GM12878 (cell line): ENCODE data around the gene GABRP. TPM values are rescaled to one million over a fixed set of nuclear protein-coding genes. Genes with fewer than 3 reads are reported as not detected.

ENCODE experiments used
- ATAC-seq: fragments of 200-7000 bp; cut with Tn5 transposase; 3 replicates; pipeline ENCODE4 v1.9.1; 2020; ENCODE audit warnings: mild to moderate bottlenecking, moderate library complexity
- BruUV-seq: library from RNA; stranded (reverse); fragments of 400-500 nt; replicated peaks from 2 replicates; lab custom pipeline; 2021; lab: Mats Ljungman, UMichigan
- CTCF ChIA-PET: fragments of 300-600 bp; sonication (Branson Sonifier 250); formaldehyde crosslinking; extraction: SDS; loops from one replicate; lab custom pipeline; 2021; ENCODE audit warnings: inconsistent platforms; lab: Yijun Ruan, JAX
- POLR2A ChIA-PET: fragments of 350-600 bp; formaldehyde crosslinking; extraction: SDS; loops from one replicate; lab custom pipeline; 2021; ENCODE audit warnings: inconsistent platforms; lab: Charles Lee
- RAD21 ChIA-PET: fragments of 300-600 bp; sonication (Branson Sonifier 250); formaldehyde crosslinking; loops from one replicate; lab custom pipeline; 2023; ENCODE audit warnings: antibody characterized with exemption; ENCODE audit not compliant: unreplicated experiment; lab: Charles Lee
- SMC1A ChIA-PET: fragments of 300-600 bp; sonication (Branson Sonifier 250); formaldehyde crosslinking; loops from one replicate; lab custom pipeline; 2023; ENCODE audit not compliant: unreplicated experiment, uncharacterized antibody; lab: Charles Lee
- DNase-seq: peaks from one replicate; pipeline ENCODE4 v3.0.0-alpha.2; 2011; ENCODE audit warnings: low read depth, low spot score
- FAIRE-seq: peaks from 3 replicates; lab custom pipeline; 2011; peaks lifted over from hg19 to GRCh38; lab: Jason Lieb, UNC
- H2AFZ ChIP-seq: 2 replicates; pipeline ENCODE4 v1.6.0; 2011; ENCODE audit warnings: low read depth, low read length, control low read depth; ENCODE audit not compliant: control insufficient read depth
- H3K27ac ChIP-seq: 2 replicates; pipeline ENCODE4 v1.5.1; 2011; ENCODE audit warnings: control low read depth; ENCODE audit not compliant: control insufficient read depth, insufficient read depth
- H3K27me3 ChIP-seq, 2 experiments: replicated peaks in 1 of 2; 2 replicates each; pipeline versions ENCODE4 v1.6.0 to v1.6.1; 2011; ENCODE audit warnings: low read length in 1 of 2; ENCODE audit not compliant: control insufficient read depth in 2 of 2, insufficient read depth in 2 of 2
- H3K36me3 ChIP-seq, 2 experiments: 2 replicates each; pipeline ENCODE4 v1.5.1; 2011; ENCODE audit warnings: low read length in 1 of 2; ENCODE audit not compliant: control insufficient read depth in 2 of 2, insufficient read depth in 2 of 2
- H3K4me1 ChIP-seq: 2 replicates; pipeline ENCODE4 v1.6.1; 2011; ENCODE audit warnings: mild to moderate bottlenecking, low read length, moderate library complexity, mixed read lengths; ENCODE audit not compliant: control insufficient read depth, insufficient read depth
- H3K4me2 ChIP-seq: 2 replicates; pipeline ENCODE4 v1.6.0; 2011; ENCODE audit warnings: control low read depth; ENCODE audit not compliant: control insufficient read depth, insufficient read depth
- H3K4me3 ChIP-seq: fragments of 200-600 bp; sonication (generic); 2 replicates; pipeline ENCODE4 v1.5.1; 2016
- H3K79me2 ChIP-seq: 2 replicates; pipeline ENCODE4 v1.6.0; 2011; ENCODE audit warnings: low read length; ENCODE audit not compliant: control insufficient read depth, insufficient read depth
- H3K9ac ChIP-seq: 2 replicates; pipeline ENCODE4 v1.8.0; 2011; ENCODE audit warnings: low read length, control low read depth, mixed read lengths; ENCODE audit not compliant: control insufficient read depth, insufficient read depth
- H3K9me3 ChIP-seq: replicated peaks from 3 replicates; pipeline ENCODE4 v1.5.1; 2011; ENCODE audit warnings: mild to moderate bottlenecking, low read length; ENCODE audit not compliant: control insufficient read depth, insufficient read depth
- H4K20me1 ChIP-seq: 2 replicates; pipeline ENCODE4 v1.6.0; 2011; ENCODE audit not compliant: control insufficient read depth, insufficient read depth
- CEBPZ ChIP-seq: fragments of 150-350 bp; IDR thresholded peaks from 2 replicates; pipeline ENCODE4 v1.6.1; 2016; ENCODE audit warnings: low read depth, low read length
- WGBS: methylation state at CpG from one replicate; pipeline ENCODE4 v1.1.6; 2016; ENCODE audit warnings: low lambda C conversion rate; ENCODE audit not compliant: insufficient replicate concordance, insufficient coverage; ENCODE audit errors: missing lambda C conversion rate; 5-methylcytosine and 5-hydroxymethylcytosine counted together
- in situ Hi-C: fragments of 300-500 bp; cut with MboI; formaldehyde crosslinking; loops from 9 replicates; pipeline ENCODE4 v1.14.3; 2018; ENCODE audit warnings: mixed read lengths
- intact Hi-C: fragments of 100-400 bp; cut with micrococcal nuclease; formaldehyde crosslinking; loops from one replicate; pipeline ENCODE4 v1.14.2; 2022; ENCODE audit not compliant: unreplicated experiment
- polyA plus RNA-seq, 11 experiments: library from polyadenylated mRNA; depleted of rRNA in 4 of 11; unstranded in 6 of 11; stranded (reverse) in 5 of 11; fragments of >200 nt; fragmentation: Nextera tagmentation in 4 of 11; fragmentation: Illumina TruSeq in 1 of 11; extraction: Ambion mirVana in 4 of 11; extraction: Trizol in 1 of 11; gene quantifications; 1 replicate in 1 of 11; 2 replicates in 10 of 11; pipeline versions ENCODE4 v1.2.1 to v1.2.3, GENCODE V29; 2011 to 2016; ENCODE audit warnings: inconsistent platforms in 2 of 11, missing spikeins in 2 of 11, low read depth in 1 of 11
- total RNA-seq, 4 experiments: library from RNA; depleted of rRNA in 3 of 4; stranded (reverse); fragments of >200 nt in 3 of 4; fragmentation: Illumina TruSeq in 1 of 4; extraction: Trizol in 1 of 4; gene quantifications; 2 replicates each; pipeline versions ENCODE4 v1.2.1 to v1.2.3, GENCODE V29; 2013 to 2021

Gene GABRP
- total and polyA plus RNA-seq, 10 of the 15 experiments (the other 5 are each of a cell fraction or from before 2014, with no cell fraction given), result 0.04 TPM; not detected in 9

GRCh38 chr5:170757669-170758068, 25.9 kb upstream of the GABRP start:
- in situ Hi-C loops, result no loop called here

More at GRCh38 chr5:170757669-170758068, 25.9 kb upstream of the GABRP start:
- CTCF ChIA-PET, result no interaction called here
- no peaks in the 10 kb centered on the region for H3K36me3 ChIP-seq
- no peaks in the 10 kb centered on the region for H3K79me2 ChIP-seq
- intact Hi-C loops, result no loop called here
- no peak overlapping the region for H3K9ac ChIP-seq
- RAD21 ChIA-PET, result no interaction called here
- H3K27me3 ChIP-seq, result peaks cover 0 to 2% of the 10 kb centered on the region in 2 experiments; a peak in 1 of 4 replicates
- H3K4me2 ChIP-seq, result no peak overlapping the region
- no TSS peak for BruUV-seq
- no peak overlapping the region for H3K27ac ChIP-seq
- no peak overlapping the region for H2AFZ ChIP-seq
- H4K20me1 ChIP-seq, result no peaks in the 10 kb centered on the region
- H3K9me3 ChIP-seq, result no peaks in the 10 kb centered on the region
- TF ChIP-seq CEBPZ, result no peak
- FAIRE-seq (no peak), DNase-seq (no peak), ATAC-seq (no peak)
- no peak overlapping the region for H3K4me3 ChIP-seq
- SMC1A ChIA-PET, result no interaction called here
- H3K4me1 ChIP-seq, result no peaks in the 10 kb centered on the region
- POLR2A ChIA-PET, result no interaction called here
- 11% methylated on average over 2 of the region's 2 CpGs for WGBS
